Fibroblast of skin of left biceps (primary cell): ENCODE data around the gene AP3D1.
"Not testable (repeated sequence)": the region's sequence is repeated elsewhere in the genome, so short reads cannot be mapped to it uniquely, and the experiment has no call there.

Experiments used
- DNase-seq, 2 experiments: peaks; one replicate each; pipeline ENCODE4 v3.0.0-alpha.2; 2013; ENCODE audit warnings: low read depth in 2 of 2

Gene AP3D1

DNA sequence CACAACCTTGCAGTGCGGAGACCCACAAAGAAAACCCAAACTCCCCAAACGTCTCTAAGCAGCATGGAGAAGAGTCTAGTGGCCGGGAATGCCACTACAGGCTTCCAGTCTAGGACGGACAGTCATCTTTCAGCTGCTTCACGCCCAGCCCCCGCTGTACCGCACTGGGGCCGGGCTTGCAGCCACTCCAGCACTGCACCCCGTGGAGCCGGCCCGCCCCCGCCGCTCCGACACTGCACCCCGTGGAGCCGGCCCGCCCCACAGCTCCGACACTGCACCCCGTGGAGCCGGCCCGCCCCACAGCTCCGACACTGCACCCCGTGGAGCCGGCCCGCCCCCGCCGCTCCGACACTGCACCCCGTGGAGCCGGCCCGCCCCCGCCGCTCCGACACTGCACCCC, 23.1 kb downstream of the AP3D1 start:
- not testable (repeated sequence) for DNase-seq

DNA sequence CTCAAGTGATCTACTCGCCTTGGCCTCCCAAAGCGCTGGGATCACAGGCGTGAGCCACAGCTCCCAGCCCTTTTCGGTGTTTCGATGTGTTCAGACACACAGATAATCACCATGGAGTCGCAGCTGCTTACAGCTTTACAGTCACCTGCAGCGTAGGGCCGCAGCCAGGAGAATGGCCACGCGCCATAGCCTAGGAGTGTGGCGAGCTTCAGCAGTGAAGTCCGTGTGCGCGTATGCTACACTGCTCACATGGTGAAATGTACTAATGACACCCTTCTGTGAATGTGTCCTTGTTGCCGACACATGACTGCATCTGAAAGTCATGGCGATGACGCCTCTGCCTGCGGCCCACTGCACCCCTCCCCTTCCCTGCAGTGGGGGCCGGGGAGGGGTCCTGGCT, 23.6 kb downstream of the AP3D1 start:
- DNase-seq, result no peak

DNA sequence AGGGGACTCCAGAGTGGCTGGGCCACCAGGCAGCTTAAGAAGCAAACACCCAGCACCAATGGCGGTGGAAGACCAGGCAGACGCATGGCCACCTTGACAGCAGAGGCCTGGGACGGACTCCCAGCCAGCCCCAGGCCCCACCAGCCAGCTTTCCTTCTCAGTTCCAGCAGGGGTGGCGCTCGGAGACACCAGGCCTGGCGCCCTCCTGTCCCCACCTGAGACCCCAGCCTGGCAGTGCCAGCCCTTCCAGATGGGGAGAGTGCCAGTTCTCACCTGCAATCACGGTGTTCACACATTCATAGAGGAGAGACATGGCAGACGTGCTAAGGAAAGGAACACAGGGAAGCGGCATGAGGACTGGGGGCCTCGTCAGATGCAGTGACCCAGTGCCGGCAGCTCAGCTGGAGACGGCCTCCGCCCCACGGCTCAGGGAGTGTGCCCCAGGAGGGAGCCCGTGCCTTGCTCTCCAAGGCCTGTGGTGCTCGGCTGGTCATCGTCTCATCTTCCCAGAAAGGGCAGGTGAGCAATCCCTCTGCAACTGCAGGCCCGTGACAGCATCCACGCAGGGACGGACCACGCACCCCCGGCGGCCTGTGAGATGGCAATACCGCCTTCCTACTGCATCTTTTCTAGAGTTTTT, 24.4 kb downstream of the AP3D1 start:
- DNase-seq, result no peak

DNA sequence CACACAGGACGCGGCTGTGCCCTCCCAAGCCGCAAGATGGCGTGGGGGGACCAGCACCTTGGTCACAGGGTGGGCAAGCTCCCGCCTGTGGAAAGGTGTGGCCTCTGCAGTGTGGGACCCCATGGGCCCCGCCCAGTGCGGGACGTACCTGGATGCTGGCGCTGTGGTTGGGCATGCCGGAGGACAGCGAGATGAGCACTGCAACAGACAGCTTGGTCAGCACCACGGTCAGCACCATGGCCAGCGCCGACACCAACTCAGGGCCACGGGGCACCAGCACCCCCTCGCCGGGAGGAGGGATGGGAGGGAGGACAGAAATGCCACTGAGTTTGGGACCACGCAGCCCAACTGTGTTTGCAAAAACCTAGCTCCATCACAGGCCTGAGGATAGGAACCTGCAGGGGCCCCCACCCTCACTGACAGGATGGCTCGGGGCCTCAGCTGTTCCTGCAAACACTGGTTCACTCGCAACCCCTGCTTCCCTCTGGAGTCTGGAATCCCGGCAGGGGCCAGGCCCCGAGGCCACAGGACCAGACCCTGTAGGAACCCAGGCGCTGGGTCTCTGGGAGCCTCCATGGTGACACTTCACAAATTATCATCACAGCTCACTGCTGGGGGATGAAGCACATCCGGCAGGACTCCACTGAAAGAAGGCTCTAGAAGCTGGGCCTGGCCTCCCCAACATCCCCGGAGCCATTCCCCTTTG, 27.5 kb downstream of the AP3D1 start:
- no peak for DNase-seq

DNA sequence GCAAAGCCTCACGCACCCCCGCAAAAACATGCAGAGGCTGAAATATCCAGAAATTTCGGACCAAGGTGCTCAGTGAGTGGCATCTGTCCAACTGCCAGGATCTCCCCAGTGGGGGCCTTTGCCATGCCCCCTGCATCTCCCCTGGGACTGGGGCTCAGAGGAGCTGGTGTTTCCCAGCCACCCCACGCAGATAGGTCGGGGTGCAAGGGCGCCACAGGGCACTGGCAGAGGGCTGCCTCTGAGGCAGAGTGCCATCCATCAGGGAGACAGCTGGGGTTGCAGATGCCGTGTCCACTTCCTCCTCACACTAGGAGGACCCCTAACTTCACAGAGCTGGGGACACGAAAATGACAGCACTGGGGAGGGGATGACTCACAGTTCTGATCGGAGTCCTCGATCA, 28.4 kb downstream of the AP3D1 start:
- no peak for DNase-seq

DNA sequence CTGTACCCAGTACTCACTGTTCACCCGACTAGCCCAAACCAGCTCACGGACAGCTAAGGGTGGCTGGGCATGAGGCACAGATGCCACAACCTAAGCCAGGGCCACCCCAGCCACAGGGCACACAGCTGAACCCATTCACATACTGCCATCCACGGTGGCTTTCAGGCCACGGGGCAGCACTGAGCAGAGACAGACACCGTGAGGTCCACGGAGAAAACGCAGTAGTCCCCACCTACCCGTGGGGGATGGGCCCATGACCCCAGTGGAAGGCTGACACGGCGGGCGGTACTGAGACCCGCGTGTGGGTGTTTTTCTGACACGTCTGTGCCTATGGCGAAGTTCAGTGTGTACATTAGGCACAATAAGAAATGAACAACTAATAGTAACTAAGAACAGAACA, 29.1 kb downstream of the AP3D1 start:
- DNase-seq, result no peak

DNA sequence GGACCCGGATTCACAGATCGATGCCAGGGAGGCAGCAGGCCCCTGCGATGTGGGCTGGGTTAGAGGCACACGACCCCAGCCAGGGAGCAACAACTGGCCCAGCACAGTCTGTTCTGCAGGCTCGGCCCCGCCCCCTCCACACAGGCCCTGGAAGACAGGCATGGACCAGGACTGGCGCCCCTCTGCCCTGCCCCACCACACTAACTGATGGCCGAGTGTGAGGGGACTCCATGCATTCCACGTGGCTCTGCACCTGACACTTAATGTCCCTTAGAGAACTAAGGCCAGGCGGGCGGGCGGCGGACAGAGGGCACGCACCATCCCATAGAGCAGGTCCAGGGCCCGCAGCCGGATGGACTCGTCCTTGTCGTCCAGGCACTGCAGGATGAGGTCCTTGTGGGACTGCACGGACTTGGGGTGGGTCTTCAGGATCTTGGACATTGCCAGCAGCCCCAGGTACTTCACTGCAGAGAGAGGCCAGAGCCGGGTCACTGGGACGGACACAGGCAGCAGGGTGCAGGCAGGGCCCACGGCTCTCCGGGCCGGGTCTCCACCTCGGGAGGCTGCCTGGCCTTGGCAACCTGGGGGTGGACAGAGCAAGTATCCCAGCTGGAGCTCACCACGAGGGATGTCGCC, 29.8 kb downstream of the AP3D1 start:
- no peak for DNase-seq

DNA sequence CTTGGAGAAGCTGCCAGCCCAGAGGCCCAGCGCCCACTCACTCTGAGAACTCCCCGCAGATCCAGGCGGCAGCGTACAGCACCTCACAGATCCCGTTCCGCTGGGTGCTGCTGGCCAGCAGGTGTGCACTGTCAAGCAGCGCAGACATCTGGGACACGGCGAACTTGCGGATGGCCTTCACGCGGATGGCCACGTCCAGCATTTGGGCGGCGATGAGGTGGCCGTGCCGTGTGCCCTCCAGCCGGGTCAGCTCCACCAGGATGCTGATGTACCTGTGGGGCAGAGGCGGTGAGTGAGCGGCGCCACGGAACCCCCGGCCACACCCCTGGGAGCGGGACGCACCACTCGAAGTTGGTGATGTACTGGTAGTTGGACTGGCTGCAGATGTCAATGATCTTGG, 30.5 kb downstream of the AP3D1 start:
- DNase-seq, result no peak

DNA sequence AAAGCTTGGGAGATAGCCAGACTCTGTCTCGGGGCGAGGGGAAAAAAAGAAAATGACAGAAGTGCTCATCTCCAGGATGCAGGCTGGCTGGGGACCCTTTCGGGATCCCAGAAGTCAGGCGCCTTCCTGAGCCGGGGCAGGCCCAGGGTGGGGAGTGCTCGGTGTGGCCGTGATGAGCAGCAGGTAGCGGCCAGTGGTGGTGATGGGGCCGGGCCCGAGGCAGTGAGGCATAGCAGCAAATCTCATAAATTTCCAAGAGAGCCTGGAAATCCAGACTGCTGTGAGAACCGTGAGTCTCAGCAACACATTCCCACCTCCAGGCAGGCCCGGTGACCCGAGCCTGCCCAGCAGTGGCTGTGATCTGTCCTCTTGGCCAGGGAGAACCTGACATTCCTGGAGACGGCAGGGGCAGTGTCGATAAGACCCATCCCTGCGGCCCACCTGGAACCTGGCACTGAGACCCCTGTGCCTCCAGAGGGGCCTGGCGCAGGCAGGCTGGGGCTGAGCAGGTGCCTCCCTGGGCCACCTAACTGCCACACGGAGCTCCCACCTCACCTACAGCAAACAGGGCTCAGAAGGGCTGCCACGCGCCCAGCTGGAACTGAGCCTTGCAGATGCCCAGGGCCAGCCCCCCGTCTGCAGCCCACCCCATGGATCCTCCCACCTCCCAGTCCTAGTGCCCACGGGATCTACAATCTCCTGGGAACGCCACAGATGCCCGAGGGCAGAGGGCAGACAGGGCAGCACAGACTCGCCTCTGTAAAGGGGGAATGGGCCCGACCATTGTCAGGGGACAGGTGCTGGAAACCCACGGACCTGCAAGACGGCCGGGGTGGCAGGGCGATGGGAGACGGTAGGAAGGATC, 31.2 kb downstream of the AP3D1 start:
- DNase-seq, result no peak

DNA sequence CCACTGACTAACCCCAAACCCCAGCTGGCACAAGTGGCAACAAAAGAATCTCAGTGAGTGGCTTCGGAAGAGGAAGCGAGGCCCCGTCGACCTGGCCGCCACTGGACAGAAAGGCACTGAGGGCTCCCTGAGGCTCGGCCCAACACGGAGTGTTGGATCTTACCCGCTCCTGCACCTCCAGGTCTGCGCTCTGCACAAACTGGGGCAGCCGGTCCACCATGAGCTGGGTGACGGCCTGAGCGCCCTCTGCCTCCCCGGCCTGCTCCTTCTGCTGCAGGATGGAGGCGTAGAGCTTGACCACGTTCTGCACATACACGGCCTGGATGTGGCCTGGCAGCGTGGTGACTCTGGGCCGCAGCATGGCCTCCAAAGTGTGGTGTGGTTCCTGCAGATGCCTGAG, 32.9 kb downstream of the AP3D1 start:
- DNase-seq, result no peak

DNA sequence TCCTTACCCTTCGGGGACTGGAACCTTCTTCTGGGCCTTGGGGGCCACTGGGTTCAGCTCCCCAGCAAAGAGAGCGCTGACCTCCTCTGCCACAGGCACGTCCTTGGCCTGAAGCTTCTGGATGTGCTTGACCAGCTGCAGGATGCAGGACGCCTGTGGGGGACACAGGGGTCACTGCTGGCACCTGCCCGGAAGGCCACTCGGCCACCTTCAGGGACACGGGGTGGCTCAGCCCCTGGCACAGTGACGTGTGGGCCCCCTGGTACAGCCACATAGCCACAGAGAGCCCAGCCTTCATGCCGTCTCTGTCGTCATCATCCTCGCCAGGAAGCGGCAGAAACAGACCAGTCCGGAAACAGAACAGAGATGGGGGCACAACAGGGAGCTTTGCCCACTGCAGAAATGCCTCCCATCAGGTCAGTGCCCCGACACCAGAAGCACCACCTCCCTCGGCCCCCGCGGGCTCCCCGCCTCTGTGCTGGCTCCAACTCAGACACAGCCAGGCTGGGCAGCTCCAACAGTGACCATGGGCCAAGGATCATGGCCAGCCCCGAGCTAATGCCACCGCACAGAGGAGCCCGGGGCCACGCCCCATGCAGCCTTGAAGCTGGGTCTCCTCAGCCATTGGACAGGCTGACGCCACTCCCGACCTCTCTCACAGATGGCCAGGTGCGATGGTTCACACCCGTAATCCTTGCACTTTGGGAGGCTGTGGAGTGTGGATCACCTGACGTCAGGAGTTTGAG, 34.0 kb downstream of the AP3D1 start:
- no peak for DNase-seq

DNA sequence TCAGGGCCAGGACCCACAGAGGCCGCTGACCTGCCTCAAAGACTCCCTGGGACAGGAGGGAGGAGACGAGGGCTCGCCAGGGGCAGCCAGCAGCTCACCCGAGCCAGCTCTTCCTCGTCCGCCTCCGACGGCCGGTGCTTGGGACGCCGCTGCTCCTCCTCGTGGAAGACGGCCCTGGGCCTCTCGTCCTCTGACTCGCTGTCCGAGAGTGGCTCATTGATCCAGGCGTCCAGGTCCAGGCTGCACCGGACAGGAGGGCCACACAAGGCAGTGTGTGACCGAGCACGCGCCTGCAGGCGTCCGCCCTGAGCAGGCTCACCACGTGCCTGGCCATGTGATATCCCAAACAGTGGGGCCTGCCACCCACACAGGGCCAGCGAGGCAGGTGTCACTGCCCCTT, 34.9 kb downstream of the AP3D1 start:
- DNase-seq, result no peak

DNA sequence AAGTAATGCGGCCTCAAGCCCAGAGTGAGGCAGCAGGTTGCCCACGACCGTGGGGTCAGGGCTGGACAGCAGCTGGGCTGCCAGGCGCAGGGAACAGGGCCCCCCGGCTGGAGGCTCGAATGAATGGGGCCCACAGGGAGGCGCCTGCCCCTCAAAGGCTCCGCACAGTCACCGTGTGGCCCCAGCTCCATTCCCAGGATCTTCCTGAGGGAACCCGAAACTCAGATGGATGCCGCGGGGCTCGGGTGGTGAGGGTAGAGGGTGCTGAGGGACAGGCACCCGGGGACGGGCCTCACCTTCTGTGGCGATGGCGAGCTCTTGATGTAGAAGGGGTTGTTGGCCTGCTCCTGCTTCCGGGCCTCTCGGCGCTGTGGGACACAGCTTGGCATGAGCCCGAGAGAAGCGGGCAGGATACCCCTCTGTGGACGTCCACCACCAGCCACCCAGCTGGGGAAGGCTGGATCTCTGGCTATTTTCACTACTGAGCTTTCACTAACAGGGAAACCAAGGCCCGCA, 35.4 kb downstream of the AP3D1 start:
- no peak for DNase-seq

DNA sequence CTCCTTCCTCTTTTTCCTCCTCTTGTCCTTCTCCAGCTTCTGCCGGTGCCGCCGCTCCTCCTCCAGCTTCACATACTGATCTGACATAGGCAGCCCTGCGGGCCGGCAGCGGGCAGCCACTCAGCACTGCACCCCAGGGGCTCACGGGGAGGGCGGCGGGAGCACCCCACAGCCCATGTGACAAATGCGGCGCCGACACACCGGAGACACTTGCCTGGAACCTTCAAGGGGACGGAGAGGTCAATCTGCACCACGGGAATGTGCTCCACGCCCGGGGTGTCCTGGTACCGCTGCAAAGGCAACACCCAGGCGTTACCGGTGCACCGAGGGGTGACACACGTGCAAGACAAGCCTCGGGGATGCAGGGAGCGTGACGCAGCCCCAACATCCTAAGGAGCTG, 36.0 kb downstream of the AP3D1 start:
- no peak for DNase-seq

DNA sequence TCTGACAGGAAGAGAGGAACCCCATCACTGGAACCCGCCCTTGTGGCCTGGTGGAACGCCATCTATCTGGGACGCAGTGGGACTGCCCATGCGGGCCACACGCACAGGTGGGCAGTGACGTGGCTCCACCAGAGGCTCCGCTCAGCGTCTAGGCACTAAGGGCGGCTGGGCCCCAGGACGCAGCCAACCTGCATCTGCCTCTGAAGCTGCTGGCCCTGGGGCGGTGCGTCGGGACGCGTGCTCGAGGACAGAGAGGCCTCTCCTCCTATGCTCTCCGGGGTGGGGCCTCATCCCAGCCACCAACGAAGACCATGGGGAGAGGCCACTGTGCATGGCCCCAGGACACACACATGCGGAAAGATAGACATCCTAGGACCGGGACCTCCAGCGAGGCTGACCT, 36.5 kb downstream of the AP3D1 start:
- DNase-seq, result no peak

DNA sequence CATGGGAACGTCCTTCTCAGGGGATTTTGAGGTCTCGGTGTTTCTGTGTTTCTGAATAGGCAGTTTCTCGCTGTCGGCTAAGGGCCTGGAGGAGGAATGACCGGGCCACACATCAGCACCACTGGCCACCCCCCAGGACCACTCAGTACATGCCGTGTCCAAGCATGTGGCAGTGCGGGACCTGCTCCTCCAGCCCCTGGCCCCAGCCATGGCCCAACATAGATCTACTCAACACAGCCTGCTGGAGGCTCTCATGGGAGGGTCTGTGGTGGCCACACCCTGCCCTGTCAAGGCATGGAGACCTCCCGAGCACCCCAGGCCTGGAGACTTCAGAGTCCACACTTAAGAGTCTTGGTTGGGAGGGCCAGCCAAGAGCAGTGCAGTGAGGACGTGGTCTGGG, 37.1 kb downstream of the AP3D1 start:
- DNase-seq, result no peak

DNA sequence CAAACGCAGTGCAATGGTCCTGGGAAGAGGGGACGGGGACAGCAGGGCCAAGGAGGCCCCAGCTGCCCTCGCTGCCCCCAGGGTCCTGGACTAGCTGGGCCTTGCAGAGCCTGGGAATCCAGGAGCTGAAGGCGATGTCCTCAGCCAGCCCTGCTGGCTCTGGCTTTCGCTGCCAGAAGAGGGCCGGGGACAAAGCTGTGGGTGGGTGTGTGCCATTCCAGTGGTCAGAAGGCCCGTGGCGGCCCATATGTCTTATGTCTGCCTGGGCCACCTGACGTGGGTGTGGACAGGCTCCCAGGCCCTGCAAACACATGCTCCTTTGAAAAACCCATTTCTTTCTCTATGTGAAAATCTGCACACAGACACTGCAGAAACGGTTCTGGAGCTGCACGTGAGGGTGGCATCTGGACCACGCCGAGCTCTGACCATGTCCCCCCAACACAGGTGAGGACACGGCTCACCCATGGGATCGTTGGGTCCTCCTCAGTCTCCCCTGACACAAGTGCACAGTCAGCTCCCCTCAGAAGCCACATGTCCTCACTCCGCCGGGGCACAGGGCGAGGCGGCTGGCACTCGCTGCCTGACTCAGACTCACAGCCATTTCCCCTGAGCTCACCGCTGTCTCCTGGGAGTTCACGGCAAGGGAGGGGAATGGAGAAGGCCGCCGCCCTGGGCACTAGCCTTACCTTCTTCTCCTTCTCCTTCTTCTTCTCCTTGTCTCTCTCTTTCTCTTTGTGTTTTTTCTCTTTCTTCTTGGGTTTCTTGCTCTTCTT, 37.7 kb downstream of the AP3D1 start:
- no peak for DNase-seq

DNA sequence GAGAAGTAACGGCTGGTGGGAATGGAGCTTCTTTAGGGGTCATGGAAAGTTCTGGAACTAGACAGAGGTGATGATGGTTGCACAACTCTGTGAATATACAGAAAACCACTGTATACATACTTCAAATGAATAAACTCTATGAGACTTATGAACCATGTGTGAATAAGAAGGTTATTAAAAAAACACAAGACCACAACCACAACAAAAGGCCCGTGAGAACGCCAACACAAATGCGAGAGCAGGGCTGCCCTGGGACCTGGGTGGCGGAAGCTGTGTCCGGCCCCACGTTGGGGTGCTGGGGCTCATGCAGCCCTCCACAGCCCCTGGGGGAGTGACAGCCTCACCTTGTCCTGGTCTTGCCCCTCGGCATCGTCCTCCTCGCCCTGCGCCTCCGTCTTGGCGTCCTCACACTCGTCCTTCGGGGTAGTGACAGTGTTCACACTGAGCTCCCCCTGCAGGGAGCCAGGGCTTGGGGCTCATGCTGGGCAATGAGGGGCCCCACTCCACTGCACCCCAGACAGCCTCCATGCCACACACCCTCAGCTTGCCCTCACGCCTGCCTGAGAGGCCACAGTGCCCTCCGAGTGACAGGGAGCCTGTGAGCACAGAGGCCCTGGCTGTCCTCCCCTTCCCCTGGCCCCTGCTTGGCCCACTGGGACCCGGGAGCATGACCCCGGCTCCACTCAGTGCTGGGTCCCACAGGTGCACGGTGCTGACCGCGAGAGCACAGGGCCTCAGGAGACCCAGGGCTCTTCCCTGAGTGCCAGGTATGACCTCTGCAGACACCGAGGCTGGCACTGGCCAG, 38.6 kb downstream of the AP3D1 start:
- DNase-seq, result no peak

DNA sequence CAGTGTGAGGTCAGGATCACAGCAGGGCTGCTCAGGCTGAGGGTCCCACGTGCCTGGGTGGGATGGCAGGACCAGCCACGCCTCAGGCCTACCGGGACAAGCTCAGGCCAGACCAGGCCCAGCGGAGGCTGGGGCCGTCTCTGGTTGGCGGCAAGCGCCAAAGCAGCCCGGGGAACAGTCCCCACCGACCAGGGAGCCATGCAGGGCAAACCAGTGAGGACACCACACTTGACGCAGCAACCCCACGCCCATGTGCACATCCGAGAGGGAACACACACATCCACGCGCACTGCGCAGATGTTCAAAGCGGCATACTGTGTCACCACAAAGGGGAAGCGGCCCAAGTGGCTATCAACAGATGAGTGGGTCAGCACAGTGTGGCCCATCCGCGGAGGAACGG, 39.5 kb downstream of the AP3D1 start:
- DNase-seq, result no peak

DNA sequence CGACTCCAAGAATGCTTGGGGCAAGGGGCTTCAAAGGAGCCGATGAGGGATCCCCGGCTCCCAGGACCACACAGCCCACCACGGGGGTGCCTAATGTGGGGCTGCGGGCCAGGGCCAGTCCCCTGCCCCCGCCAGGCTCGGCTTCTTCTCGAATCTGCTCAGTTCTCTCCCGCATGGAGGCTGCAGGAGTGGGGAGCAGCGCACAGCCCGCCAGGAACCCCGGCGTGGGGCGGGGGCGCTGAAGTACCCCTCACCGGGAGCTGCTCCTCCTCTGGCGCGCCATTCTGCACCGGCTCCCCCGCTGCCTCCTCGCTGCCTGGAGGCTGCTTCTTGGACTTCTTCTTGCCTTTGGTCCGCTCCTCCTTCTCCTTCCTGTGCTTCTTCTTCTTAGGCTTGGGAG, 39.9 kb downstream of the AP3D1 start:
- no peak for DNase-seq
